ENCODE measurements around the gene MRPL57.
"Not testable (repeated sequence)": the region's sequence is repeated elsewhere in the genome, so short reads cannot be mapped to it uniquely, and the experiment has no call there.

MRPL57 gene

GRCh38 chr13:21176215-21176981, at the start of gene MRPL57, which contains the start of gene SKA3:
MRPL57 (plus strand) TSS chr13:21176658; CDS start chr13:21176917, 259 bp downstream.
SKA3 (minus strand) TSS chr13:21176552; CDS start chr13:21176477, 75 bp downstream.
- no peak for TF ChIP-seq CTCF (conservative IDR thresholded peaks at IDR 0.05; ENCODE audit: control insufficient read depth, insufficient read depth, low read depth, low read length)

GRCh38 chr13:21130116-21130515, 46.3 kb upstream of the MRPL57 start:
- H3K4me3 ChIP-seq (ENCODE audit: control insufficient read depth, low read depth, low read length), result no peak overlapping the region
- no peak for TF ChIP-seq CTCF (conservative IDR thresholded peaks at IDR 0.05; ENCODE audit: control insufficient read depth, insufficient read depth, low read depth, low read length)
- DNase-seq (ENCODE audit: low read depth), result no peak

More at GRCh38 chr13:21176215-21176981, at the start of gene MRPL57, which contains the start of gene SKA3:
- DNase-seq (ENCODE audit: low read depth), result peak; percentile 90
- peak within 1 kb of the TSS; percentile 86 for H3K4me3 ChIP-seq (ENCODE audit: control insufficient read depth, low read depth, low read length)

- DNase-seq (ENCODE audit: low read depth), result no peak
- H3K4me3 ChIP-seq (ENCODE audit: control insufficient read depth, low read depth, low read length), result no peak overlapping the region
- TF ChIP-seq CTCF (conservative IDR thresholded peaks at IDR 0.05; ENCODE audit: control insufficient read depth, insufficient read depth, low read depth, low read length), result no peak
Observed at GRCh38 chr13:21133077-21133476, 43.4 kb upstream of the MRPL57 start.

GRCh38 chr13:21134475-21134874, 42.0 kb upstream of the MRPL57 start:
- no peak overlapping the region for H3K4me3 ChIP-seq (ENCODE audit: control insufficient read depth, low read depth, low read length)
- no peak for TF ChIP-seq CTCF (conservative IDR thresholded peaks at IDR 0.05; ENCODE audit: control insufficient read depth, insufficient read depth, low read depth, low read length)
- no peak for DNase-seq (ENCODE audit: low read depth)

- not testable (repeated sequence) for DNase-seq (ENCODE audit: low read depth)
Observed at GRCh38 chr13:21135833-21136232, 40.6 kb upstream of the MRPL57 start.

GRCh38 chr13:21137696-21138095, 38.8 kb upstream of the MRPL57 start:
- TF ChIP-seq CTCF (conservative IDR thresholded peaks at IDR 0.05; ENCODE audit: control insufficient read depth, insufficient read depth, low read depth, low read length), result no peak
- H3K4me3 ChIP-seq (ENCODE audit: control insufficient read depth, low read depth, low read length), result no peak overlapping the region
- DNase-seq (ENCODE audit: low read depth), result peak; percentile 76

More at GRCh38 chr13:21135833-21136232, 40.6 kb upstream of the MRPL57 start:
- not testable (repeated sequence) for H3K4me3 ChIP-seq (ENCODE audit: control insufficient read depth, low read depth, low read length)

GRCh38 chr13:21138561-21138960, 37.9 kb upstream of the MRPL57 start:
- no peak for DNase-seq (ENCODE audit: low read depth)
- no peak for TF ChIP-seq CTCF (conservative IDR thresholded peaks at IDR 0.05; ENCODE audit: control insufficient read depth, insufficient read depth, low read depth, low read length)
- H3K4me3 ChIP-seq (ENCODE audit: control insufficient read depth, low read depth, low read length), result no peak overlapping the region

Measured in fibroblast of mammary gland (primary cell).